Uterus (tissue), 2 donors: ENCODE results near the gene KCNMA1.

Experiments
- CTCF ChIP-seq, 4 experiments: fragments of 200-600 bp in 2 of 4; fragments of 450-650 bp in 2 of 4; sonication (generic) in 2 of 4; IDR thresholded peaks; one replicate each; pipeline ENCODE4 v1.5.1; 2016 to 2019; ENCODE audit warnings: antibody characterized with exemption in 4 of 4, mild to moderate bottlenecking in 2 of 4, moderate library complexity in 1 of 4
- POLR2A ChIP-seq, 2 donors: fragments of 450-650 bp; IDR thresholded peaks; one replicate each; pipeline ENCODE4 v1.6.1; 2016; ENCODE audit warnings: antibody characterized with exemption in 2 of 2, mild to moderate bottlenecking in 1 of 2, moderate library complexity in 1 of 2

DNA sequence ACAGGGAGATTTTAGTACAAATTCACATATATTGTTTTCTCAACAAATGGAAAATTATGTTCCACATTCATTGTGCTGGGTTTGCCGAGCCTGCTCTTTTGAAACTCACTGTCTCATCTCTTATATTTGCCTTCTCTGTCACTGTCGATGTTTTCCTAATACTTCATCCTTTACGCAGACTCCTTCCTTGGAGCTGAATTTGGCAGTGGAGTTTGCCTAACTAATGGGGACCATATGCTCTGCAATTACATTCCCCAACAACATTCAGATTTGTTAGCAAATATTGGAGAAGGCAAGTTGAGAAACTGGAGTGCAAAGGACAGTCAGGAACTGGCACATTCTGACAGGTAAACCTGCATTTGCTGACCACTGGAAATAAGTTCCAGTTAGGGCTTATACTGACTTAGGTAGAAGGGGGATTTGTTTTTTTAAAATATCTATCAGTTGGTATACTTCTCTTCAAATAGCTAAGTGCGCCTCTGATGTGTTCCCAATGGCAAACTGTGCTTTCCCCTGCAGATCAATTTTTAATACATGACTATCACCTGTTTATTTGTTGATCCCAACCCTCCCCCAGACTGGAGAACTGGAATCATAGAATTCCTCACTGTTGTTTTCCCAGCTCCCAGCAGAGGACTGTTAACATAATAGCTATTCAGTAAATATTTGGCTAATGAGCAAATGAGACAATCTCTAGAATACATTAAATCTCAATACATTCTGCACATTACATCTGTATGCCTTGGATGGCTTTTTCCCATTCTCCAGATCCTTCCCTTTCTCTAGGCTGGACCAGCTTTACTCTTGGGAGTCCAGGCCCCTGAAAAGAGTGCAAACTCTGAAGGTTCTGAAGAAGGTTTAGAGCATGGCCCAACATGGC, 769.3 kb downstream of the KCNMA1 start:
- TF ChIP-seq POLR2A (IDR thresholded peaks at IDR 0.05) (no peak), CTCF (IDR thresholded peaks at IDR 0.05) (no peak)
